Measurements from ENCODE around the gene TIAL1.
A peak's percentile ranks its signal among the peaks of the same experiment; 100 is the strongest.
"Not testable (repeated sequence)": the region's sequence is repeated elsewhere in the genome, so short reads cannot be mapped to it uniquely, and the experiment has no call there.

DNA sequence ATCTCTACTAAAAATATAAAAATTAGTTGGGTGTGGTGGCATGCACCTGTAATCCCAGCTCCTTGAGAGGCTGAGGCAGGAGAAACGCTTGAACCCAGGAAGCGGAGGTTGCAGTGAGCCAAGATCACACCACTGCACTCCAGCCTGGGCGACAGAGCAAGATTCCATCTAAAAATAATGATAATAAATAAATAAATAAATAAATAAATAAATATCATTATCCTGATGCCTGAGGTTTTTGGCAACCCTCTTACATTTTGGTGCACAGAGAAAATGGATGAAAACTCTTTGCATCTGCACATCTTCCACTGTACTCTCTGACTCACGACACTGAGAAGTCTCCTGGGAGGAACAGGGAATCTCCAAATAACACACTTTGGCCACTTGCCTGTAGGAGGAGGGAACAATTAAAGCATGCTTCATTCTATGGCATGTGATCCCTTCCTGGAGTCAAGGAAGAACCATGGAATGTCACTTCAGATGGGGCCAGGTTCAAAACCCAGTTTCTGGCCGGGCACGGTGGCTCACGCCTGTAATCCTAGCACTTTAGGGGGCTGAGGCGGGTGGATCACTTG, 68.0 kb downstream of the TIAL1 start:
- TF ChIP-seq TCF7L2 (IDR thresholded peaks at IDR 0.05; ENCODE audit: borderline replicate concordance, extremely low read depth, insufficient read depth, insufficient read length); SP1 (IDR thresholded peaks at IDR 0.05; ENCODE audit: low read depth); RAD21 (IDR thresholded peaks at IDR 0.05; ENCODE audit: low read depth); POLR2A (IDR thresholded peaks at IDR 0.05; ENCODE audit: borderline replicate concordance, extremely low read depth, insufficient read depth, insufficient read length); EZH2 (IDR thresholded peaks at IDR 0.05); YY1 (IDR thresholded peaks at IDR 0.05; ENCODE audit: extremely low read depth, insufficient replicate concordance, low read depth, low read length); FOSL1 (IDR thresholded peaks at IDR 0.05; ENCODE audit: low read depth): not testable (repeated sequence)
- TF ChIP-seq, protein P1, sequence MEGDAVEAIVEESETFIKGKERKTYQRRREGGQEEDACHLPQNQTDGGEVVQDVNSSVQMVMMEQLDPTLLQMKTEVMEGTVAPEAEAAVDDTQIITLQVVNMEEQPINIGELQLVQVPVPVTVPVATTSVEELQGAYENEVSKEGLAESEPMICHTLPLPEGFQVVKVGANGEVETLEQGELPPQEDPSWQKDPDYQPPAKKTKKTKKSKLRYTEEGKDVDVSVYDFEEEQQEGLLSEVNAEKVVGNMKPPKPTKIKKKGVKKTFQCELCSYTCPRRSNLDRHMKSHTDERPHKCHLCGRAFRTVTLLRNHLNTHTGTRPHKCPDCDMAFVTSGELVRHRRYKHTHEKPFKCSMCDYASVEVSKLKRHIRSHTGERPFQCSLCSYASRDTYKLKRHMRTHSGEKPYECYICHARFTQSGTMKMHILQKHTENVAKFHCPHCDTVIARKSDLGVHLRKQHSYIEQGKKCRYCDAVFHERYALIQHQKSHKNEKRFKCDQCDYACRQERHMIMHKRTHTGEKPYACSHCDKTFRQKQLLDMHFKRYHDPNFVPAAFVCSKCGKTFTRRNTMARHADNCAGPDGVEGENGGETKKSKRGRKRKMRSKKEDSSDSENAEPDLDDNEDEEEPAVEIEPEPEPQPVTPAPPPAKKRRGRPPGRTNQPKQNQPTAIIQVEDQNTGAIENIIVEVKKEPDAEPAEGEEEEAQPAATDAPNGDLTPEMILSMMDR (IDR thresholded peaks at IDR 0.05 in 2 of 3, conservative IDR thresholded peaks at IDR 0.05 in 1 of 3; ENCODE audit: borderline replicate concordance in 1 of 3, insufficient read depth in 1 of 3, low read depth in 2 of 3, low read length in 2 of 3) = not testable (repeated sequence)
- TF ChIP-seq, protein P2, sequence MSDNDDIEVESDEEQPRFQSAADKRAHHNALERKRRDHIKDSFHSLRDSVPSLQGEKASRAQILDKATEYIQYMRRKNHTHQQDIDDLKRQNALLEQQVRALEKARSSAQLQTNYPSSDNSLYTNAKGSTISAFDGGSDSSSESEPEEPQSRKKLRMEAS (IDR thresholded peaks at IDR 0.05) = 0 out of 2 replicates have a peak, but pooled peaks have one; percentile 50
